ENCODE measurements around the gene PPP2R2B. TPM values are rescaled to one million over a fixed set of nuclear protein-coding genes. Genes with fewer than 3 reads are reported as not detected.

PPP2R2B gene
- total RNA-seq, 1 donor from 2014 or later: 0.76 TPM

DNA sequence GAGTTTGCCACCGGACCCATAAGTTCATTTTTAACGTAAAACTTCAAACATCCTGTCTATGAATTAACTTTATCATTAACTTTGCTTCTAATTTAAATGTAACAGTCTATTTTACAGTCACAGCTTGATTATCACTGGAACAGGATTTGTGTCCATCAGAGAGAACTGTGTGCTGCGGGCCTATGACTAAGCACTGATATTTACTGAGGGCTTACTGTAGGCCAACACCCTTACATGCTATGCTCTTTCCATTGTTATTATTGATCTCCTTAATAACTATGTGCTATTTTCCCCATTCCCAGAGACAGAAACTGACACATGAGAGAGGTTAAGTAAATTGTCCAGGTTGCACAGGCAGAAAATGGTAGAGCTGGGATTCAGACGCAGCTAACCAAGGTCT, 338.6 kb downstream of the PPP2R2B start:
- peak; percentile 96 for ATAC-seq

DNA sequence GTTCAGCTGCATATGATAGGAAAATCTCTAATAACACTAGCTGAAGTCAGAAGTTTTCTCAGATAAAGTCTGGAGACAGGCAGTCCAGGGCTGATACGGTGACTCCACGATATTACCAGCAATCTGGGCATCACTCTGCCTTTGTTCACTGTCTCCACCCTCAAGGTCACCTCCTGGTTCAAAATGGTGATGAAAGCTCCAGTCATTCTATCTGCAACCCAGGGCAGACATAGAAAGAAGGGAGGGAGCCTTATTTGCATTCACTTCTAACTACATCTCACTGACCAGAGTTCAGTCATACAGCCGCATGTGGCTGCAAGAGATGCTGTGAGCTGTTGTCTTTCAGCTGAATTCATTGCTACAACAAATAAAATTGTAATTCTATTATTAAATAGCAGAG, 340.1 kb downstream of the PPP2R2B start:
- ATAC-seq: no peak

DNA sequence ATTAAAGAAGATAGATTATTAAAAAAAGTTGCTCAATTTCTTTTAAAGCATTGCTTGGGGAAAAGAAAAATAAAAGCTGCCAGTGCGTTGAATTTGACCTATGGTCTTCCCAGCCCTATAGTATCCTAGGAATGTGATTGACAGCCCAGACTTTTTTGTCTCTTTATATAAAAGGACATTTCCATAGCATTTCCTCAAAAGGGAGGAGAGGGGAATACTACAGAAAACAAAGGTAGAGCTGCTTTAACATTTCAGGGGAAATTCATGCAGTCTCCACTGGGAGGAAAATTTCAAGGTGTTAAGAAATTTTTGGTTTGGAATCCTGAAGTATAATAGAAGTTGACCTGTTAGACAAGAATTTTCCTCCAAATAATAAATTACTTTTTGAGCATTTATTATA, 344.7 kb downstream of the PPP2R2B start:
- ATAC-seq: no peak

DNA sequence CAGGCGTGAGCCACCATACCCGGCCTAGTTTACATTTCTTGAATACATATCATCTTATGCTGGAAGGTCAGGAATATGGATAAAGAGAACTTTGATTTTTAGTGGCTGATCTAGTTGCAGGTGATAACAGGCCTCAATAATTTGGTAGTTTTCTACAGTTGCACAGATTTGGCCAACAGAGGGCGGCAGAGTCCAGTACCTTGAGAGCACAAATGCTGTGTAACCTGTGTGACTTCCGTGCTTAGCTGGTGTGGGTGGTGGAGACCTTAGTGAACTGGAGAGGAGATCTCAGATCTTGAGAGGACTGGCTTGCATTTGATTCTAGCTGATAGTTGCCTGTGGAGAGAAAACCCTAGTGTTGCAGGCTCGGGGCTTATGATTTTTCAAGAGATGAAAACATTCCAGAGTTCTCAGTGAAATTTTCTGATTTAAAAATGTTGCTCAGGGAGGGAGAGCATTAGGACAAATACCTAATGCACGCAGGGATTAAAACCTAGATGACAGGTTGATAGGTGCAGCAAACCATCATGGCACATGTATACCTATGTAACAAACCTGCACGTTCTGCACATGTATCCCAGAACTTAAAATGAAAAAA, 345.2 kb downstream of the PPP2R2B start:
- ATAC-seq: peak; percentile 90
